Glutamatergic neuron (in vitro differentiated cells): ENCODE data around the gene DNAAF8. TPM values are rescaled to one million over a fixed set of nuclear protein-coding genes. Genes with fewer than 3 reads are reported as not detected.

Source experiments
- DNase-seq: peaks from one replicate; pipeline ENCODE4 v3.0.0; 2022
- H3K27ac Mint-ChIP-seq: one replicate; pipeline ENCODE4 v1.8.0; 2020; ENCODE audit warnings: mild to moderate bottlenecking, mixed read lengths, inconsistent platforms; ENCODE audit not compliant: unreplicated experiment
- H3K27me3 Mint-ChIP-seq: one replicate; pipeline ENCODE4 v1.8.0; 2020; ENCODE audit warnings: mild to moderate bottlenecking, moderate library complexity, mixed read lengths, inconsistent platforms; ENCODE audit not compliant: unreplicated experiment
- H3K36me3 Mint-ChIP-seq: one replicate; pipeline ENCODE4 v1.8.0; 2020; ENCODE audit warnings: mild to moderate bottlenecking, mixed read lengths, inconsistent platforms; ENCODE audit not compliant: unreplicated experiment
- H3K4me1 Mint-ChIP-seq: one replicate; pipeline ENCODE4 v1.8.0; 2020; ENCODE audit warnings: mild to moderate bottlenecking, low read depth, mixed read lengths, inconsistent platforms; ENCODE audit not compliant: unreplicated experiment
- H3K4me3 Mint-ChIP-seq: one replicate; pipeline ENCODE4 v1.8.0; 2020; ENCODE audit warnings: mild to moderate bottlenecking, mixed read lengths, inconsistent platforms; ENCODE audit not compliant: unreplicated experiment
- H3K9me3 Mint-ChIP-seq: one replicate; pipeline ENCODE4 v1.8.0; 2020; ENCODE audit warnings: mild to moderate bottlenecking, moderate library complexity, mixed read lengths, inconsistent platforms; ENCODE audit not compliant: unreplicated experiment
- CTCF ChIP-seq: fragments of 200-600 bp; sonication (generic); IDR thresholded peaks from one replicate; pipeline ENCODE4 v1.5.0; 2021; ENCODE audit not compliant: partially characterized antibody, unreplicated experiment
- total RNA-seq: library from RNA; stranded (reverse); fragmentation: NEBNext Ultra II Directional; extraction: Animal tissue kit (Norgen Biotek cat#: 25700); gene quantifications from one replicate; pipeline ENCODE4 v1.2.1, GENCODE V29; 2021; ENCODE audit not compliant: unreplicated experiment

Gene DNAAF8
- total RNA-seq, 1 donor from 2014 or later: 0.59 TPM

- H3K27me3 Mint-ChIP-seq: peaks cover 14% of the 10 kb centered on the region
- H3K4me1 Mint-ChIP-seq: peaks cover 10% of the 10 kb centered on the region
- no peak for TF ChIP-seq CTCF
- peaks cover 14% of the 10 kb centered on the region for H3K9me3 Mint-ChIP-seq
- H3K27ac Mint-ChIP-seq: no peak overlapping the region
- peaks cover 7% of the 10 kb centered on the region for H3K36me3 Mint-ChIP-seq
- no peak overlapping the region for H3K4me3 Mint-ChIP-seq
- DNase-seq: no peak
Observed at GRCh38 chr16:4702466-4702808, 31.9 kb upstream of the DNAAF8 start.

- TF ChIP-seq CTCF: no peak
- Mint-ChIP-seq H3K36me3 (peaks cover 7% of the 10 kb centered on the region), H3K27me3 (peaks cover 17% of the 10 kb centered on the region), H3K27ac (no peak overlapping the region), H3K9me3 (peaks cover 16% of the 10 kb centered on the region), H3K4me3 (no peak overlapping the region), H3K4me1 (peaks cover 12% of the 10 kb centered on the region)
- no peak for DNase-seq
Observed at GRCh38 chr16:4703906-4704305, 30.4 kb upstream of the DNAAF8 start.

GRCh38 chr16:4704491-4704890 is 29.8 kb upstream of the DNAAF8 start:
- Mint-ChIP-seq H3K4me1 (peaks cover 12% of the 10 kb centered on the region), H3K27me3 (peaks cover 16% of the 10 kb centered on the region), H3K9me3 (peaks cover 14% of the 10 kb centered on the region), H3K36me3 (peaks cover 4% of the 10 kb centered on the region), H3K4me3 (no peak overlapping the region), H3K27ac (peak overlapping the region; percentile 59)
- TF ChIP-seq CTCF: no peak
- DNase-seq: no peak

- Mint-ChIP-seq H3K27me3 (peaks cover 11% of the 10 kb centered on the region), H3K9me3 (peaks cover 10% of the 10 kb centered on the region), H3K36me3 (no peaks in the 10 kb centered on the region), H3K4me3 (no peak overlapping the region), H3K4me1 (peaks cover 12% of the 10 kb centered on the region), H3K27ac (peak overlapping the region; percentile 59)
- no peak for TF ChIP-seq CTCF
- DNase-seq: no peak
Observed at GRCh38 chr16:4704913-4705312, 29.4 kb upstream of the DNAAF8 start.

GRCh38 chr16:4706871-4707270 is 27.5 kb upstream of the DNAAF8 start:
- H3K36me3 Mint-ChIP-seq: no peaks in the 10 kb centered on the region
- H3K27me3 Mint-ChIP-seq: peaks cover 11% of the 10 kb centered on the region
- H3K27ac Mint-ChIP-seq: peak overlapping the region; percentile 100
- TF ChIP-seq CTCF: no peak
- peaks cover 10% of the 10 kb centered on the region for H3K9me3 Mint-ChIP-seq
- peak overlapping the region; percentile 77 for H3K4me3 Mint-ChIP-seq
- H3K4me1 Mint-ChIP-seq: peaks cover 12% of the 10 kb centered on the region
- peak; percentile 53 for DNase-seq
